Right lobe of liver (tissue), 6 donors: ENCODE measurements around the gene TMEM72. TPM values are rescaled to one million over a fixed set of nuclear protein-coding genes. Genes with fewer than 3 reads are reported as not detected.

Source experiments
- ATAC-seq, 4 donors: fragments of 200-7000 bp; cut with Tn5 transposase; one replicate each; pipeline ENCODE4 v1.9.1; 2020; ENCODE audit warnings: mild to moderate bottlenecking in 4 of 4, moderate library complexity in 4 of 4
- DNase-seq, 3 donors: peaks; one replicate each; pipeline ENCODE4 v3.0.0-alpha.2; 2020
- H3K27ac ChIP-seq, 3 donors: fragments of 200-600 bp; one replicate each; pipeline ENCODE4 v1.8.0; 2022
- H3K27me3 ChIP-seq, 2 donors: fragments of 200-600 bp; one replicate each; pipeline ENCODE4 v1.8.0; 2022
- H3K36me3 ChIP-seq, 4 donors: fragments of 200-600 bp; sonication (generic) in 1 of 4; one replicate each; pipeline versions ENCODE4 v1.5.1 to v1.8.0; 2017 to 2022; ENCODE audit warnings: control low read depth in 1 of 4
- H3K4me1 ChIP-seq, 4 donors: fragments of 200-600 bp; sonication (generic) in 1 of 4; one replicate each; pipeline versions ENCODE4 v1.5.1 to v1.8.0; 2017 to 2022; ENCODE audit warnings: control low read depth in 1 of 4
- H3K4me3 ChIP-seq, 3 donors: fragments of 200-600 bp; one replicate each; pipeline ENCODE4 v1.8.0; 2022
- H3K9me3 ChIP-seq, 4 donors: fragments of 200-600 bp; sonication (generic) in 1 of 4; one replicate each; pipeline versions ENCODE4 v1.5.1 to v1.8.0; 2017 to 2022; ENCODE audit warnings: control low read depth in 1 of 4
- CTCF ChIP-seq, 4 donors: fragments of 200-600 bp in 3 of 4; fragments of 450-650 bp in 1 of 4; IDR thresholded peaks; one replicate each; pipeline versions ENCODE4 v1.5.1 to v1.8.0; 2016 to 2022; ENCODE audit warnings: antibody characterized with exemption in 4 of 4, mild to moderate bottlenecking in 2 of 4
- POLR2A ChIP-seq: fragments of 450-650 bp; IDR thresholded peaks from one replicate; pipeline ENCODE4 v1.6.1; 2017; ENCODE audit warnings: antibody characterized with exemption, mild to moderate bottlenecking
- WGBS: methylation state at CpG from one replicate; pipeline ENCODE4 v1.1.6; 2018; ENCODE audit warnings: low coverage, low lambda C conversion rate; ENCODE audit not compliant: insufficient coverage; ENCODE audit errors: missing lambda C conversion rate; 5-methylcytosine and 5-hydroxymethylcytosine counted together
- intact Hi-C, 2 donors: fragments of 100-400 bp; cut with DNase I; formaldehyde crosslinking; loops; one replicate each; pipeline versions ENCODE4 v1.11.2 to v1.14.1; 2022
- total RNA-seq, 6 experiments: library from RNA; depleted of rRNA in 2 of 6; stranded (reverse); fragments of >200 nt in 2 of 6; fragmentation: NEBNext Ultra II Directional in 3 of 6; extraction: Animal tissue kit (Norgen Biotek cat#: 25700) in 3 of 6; gene quantifications; one replicate each; pipeline versions ENCODE4 v1.1.0 to v1.2.4, GENCODE V29; 2016 to 2023
- donor health status: DM: no; HTN: yes; CAD: no.
- donor health status: DM: no; HTN: no; CAD: no.
- donor health status: DM: no; HTN: no; CAD: no.
- donor health status: DM: no; HTN: yes; CAD: no.
- donor health status: DM: no; HTN: yes; CAD: no.

Gene TMEM72
- total RNA-seq, 6 experiments from 2014 or later: not detected

GRCh38 chr10:44975431-44976331, 64.5 kb downstream of the TMEM72 start:
- ATAC-seq (peak; percentile 1 to 4 (median 3)), DNase-seq (peak in 1 of 3 donors; percentile 77)
- peaks cover 0 to 14% (median 2%) of the 10 kb centered on the region in 4 donors for H3K36me3 ChIP-seq
- 10% methylated on average over 7 of the region's 10 CpGs for WGBS
- H3K4me1 ChIP-seq: peaks cover 0 to 47% (median 22%) of the 10 kb centered on the region in 4 donors
- no peaks in the 10 kb centered on the region for H3K27me3 ChIP-seq
- H3K9me3 ChIP-seq: no peaks in the 10 kb centered on the region
- peak overlapping the region; percentile 68 to 83 (median 81) for H3K4me3 ChIP-seq
- H3K27ac ChIP-seq: peak overlapping the region; percentile 90 to 96 (median 93)
- intact Hi-C loops: no loop called here
- TF ChIP-seq POLR2A: no peak
- no peak for TF ChIP-seq CTCF (IDR thresholded peaks at IDR 0.05)

GRCh38 chr10:44976352-44977198, 65.4 kb downstream of the TMEM72 start:
- no peaks in the 10 kb centered on the region for H3K9me3 ChIP-seq
- ATAC-seq: no peak
- H3K27ac ChIP-seq: peak overlapping the region; percentile 90 to 96 (median 93)
- WGBS: 33% methylated on average over 3 of the region's 9 CpGs
- H3K36me3 ChIP-seq: peaks cover 0 to 5% (median 2%) of the 10 kb centered on the region in 4 donors
- peak in 1 of 3 donors; percentile 42 for DNase-seq
- H3K4me3 ChIP-seq: peak overlapping the region; percentile 68 to 83 (median 81)
- intact Hi-C loops: no loop called here
- no peaks in the 10 kb centered on the region for H3K27me3 ChIP-seq
- peaks cover 0 to 56% (median 24%) of the 10 kb centered on the region in 4 donors for H3K4me1 ChIP-seq
- no peak for TF ChIP-seq CTCF (IDR thresholded peaks at IDR 0.05)

- WGBS: 0% methylated on average over 4 of the region's 25 CpGs
- H3K4me1 ChIP-seq: peaks cover 0 to 66% (median 31%) of the 10 kb centered on the region in 4 donors
- no peaks in the 10 kb centered on the region for H3K9me3 ChIP-seq
- peak overlapping the region; percentile 90 to 96 (median 93) for H3K27ac ChIP-seq
- peak in 2 of 4 donors; percentile 0 to 10 for ATAC-seq
- DNase-seq: peak in 1 of 3 donors; percentile 48
- H3K27me3 ChIP-seq: no peaks in the 10 kb centered on the region
- H3K36me3 ChIP-seq: peaks cover 0 to 3% (median 0%) of the 10 kb centered on the region in 4 donors
- intact Hi-C loops: no loop called here
- TF ChIP-seq CTCF (IDR thresholded peaks at IDR 0.05): peak in 1 of 4 donors; percentile 6
- peak; percentile 10 for TF ChIP-seq POLR2A
- peak overlapping the region; percentile 68 to 83 (median 81) for H3K4me3 ChIP-seq
These were observed 66.4 kb downstream of the TMEM72 start for GRCh38 chr10:44977287-44978212.

GRCh38 chr10:44978213-44978569, 67.1 kb downstream of the TMEM72 start:
- H3K4me1 ChIP-seq: peaks cover 0 to 71% (median 31%) of the 10 kb centered on the region in 4 donors
- 2% methylated on average over 4 of the region's 4 CpGs for WGBS

More at GRCh38 chr10:44978213-44978569, 67.1 kb downstream of the TMEM72 start:
- TF ChIP-seq CTCF (IDR thresholded peaks at IDR 0.05) (no peak), POLR2A (no peak)
- peak in 1 of 3 donors; percentile 42 for DNase-seq
- no peaks in the 10 kb centered on the region for H3K27me3 ChIP-seq
- ATAC-seq: no peak
- peak overlapping the region; percentile 68 to 83 (median 81) for H3K4me3 ChIP-seq
- no peaks in the 10 kb centered on the region for H3K9me3 ChIP-seq
- H3K27ac ChIP-seq: peak overlapping the region; percentile 90 to 96 (median 93)
- H3K36me3 ChIP-seq: peaks cover 0 to 3% (median 0%) of the 10 kb centered on the region in 4 donors
- intact Hi-C loops: no loop called here
